ENCODE measurements around the gene C17orf107. TPM values are rescaled to one million over a fixed set of nuclear protein-coding genes. Genes with fewer than 3 reads are reported as not detected.

C17orf107 gene
- total RNA-seq, result 1.1 and 1.3 TPM in 2 replicates

DNA sequence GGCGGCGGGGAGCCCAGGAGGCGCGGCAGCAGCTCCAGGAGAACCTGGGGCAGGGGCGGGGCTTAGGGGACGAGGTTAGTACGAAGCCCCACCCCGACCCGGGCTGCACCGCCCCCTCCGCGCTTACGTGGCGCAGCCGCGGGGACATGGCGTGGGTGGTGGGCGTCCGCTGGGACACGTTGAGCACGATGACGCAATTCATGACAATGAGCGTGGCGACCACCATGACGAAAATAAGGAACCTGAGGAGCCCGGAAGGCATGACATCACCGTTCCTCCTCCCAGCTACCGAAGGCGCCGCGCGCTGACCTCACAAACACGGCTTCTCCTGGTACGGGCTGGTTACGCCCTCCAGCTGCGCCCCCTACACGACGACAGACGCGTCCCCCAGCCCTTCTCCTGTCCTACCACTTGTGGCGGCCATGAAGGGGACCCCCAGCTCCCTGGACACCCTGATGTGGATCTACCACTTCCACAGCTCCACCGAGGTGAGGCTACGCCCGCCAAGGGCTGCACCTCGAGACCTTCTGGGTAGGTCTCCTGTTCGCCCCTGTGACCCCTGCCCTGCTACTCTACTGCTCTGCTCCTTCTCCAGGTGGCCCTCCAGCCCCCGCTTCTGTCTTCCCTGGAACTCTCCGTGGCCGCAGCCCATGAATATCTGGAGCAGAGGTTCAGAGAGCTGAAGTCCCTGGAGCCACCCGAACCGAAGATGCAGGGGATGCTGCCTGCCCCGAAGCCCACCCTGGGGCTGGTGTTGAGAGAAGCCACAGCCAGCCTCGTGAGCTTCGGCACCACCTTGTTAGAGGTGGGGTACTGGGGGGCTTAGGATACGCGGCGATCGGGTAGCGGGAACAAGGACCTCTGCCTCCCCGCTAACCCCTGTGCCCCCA, at the start of gene C17orf107:
Gene C17orf107 (plus strand): TSS at position 196 of the 890 bp plus-strand sequence. CDS start 227 bp downstream, at position 423.

DNA sequence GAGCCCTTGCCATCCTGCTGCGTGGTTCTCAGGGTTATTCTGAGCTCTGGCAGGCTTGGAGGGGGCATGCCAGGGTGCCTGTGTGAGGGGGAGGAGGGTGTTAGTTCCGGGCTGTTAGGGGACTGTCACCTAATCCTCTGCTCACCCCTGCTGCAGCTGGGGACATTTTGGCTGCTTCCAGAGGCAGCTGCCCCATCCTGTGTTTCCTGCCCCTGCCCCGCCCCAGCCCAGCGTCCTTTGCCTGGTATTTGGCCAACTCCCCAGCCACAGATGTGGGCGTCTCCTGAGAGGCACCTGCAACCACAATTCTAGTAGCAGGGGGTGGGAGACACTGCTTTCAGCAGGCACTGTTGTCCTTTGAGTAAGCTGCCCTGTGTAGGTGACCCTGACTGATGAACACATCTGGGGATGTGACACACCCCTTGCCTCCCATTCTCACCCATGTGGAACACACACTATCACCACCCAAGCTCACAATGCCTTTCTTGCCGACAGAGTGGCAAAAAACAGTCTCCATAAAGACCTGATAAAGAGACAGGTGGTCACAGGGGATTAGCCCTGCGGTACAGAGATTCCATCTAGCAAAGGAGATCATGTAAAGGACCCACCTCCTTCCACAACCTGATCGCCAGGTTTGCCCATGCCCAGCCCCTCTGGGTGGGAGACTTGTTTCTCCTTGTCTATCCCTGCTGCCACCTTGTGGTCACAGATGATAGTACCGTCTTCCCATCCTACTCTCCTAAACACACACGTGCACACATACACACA, 3.9 kb downstream of the C17orf107 start, which contains the start of gene CHRNE:
Gene CHRNE (minus strand): TSS at position 48 of the 768 bp plus-strand sequence. CDS start 35 bp downstream, at position 13.

DNA sequence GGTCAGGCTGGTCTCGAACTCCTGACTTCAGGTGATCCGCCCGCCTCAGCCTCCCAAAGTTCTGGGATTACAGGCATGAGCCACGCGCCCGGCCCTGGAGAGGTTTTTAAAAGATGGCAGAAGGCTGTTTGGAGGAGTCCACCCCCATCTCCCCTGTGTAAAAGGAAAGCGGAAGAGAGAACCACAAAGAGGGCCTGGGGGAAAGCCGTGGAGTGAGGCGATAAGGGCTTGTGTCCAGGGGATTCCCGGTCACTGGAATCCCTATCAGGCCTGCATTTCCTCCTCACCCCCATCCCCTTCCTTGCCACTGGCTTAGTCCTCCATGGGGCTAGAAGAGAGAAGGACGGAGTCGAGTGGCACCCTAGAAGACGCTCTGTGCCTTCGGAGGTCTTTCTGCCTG, 32.6 kb downstream of the C17orf107 start, which contains the start of gene GP1BA:
Gene GP1BA (plus strand): TSS at position 315 of the 400 bp plus-strand sequence. CDS start 328 bp downstream, outside the sequence.

DNA sequence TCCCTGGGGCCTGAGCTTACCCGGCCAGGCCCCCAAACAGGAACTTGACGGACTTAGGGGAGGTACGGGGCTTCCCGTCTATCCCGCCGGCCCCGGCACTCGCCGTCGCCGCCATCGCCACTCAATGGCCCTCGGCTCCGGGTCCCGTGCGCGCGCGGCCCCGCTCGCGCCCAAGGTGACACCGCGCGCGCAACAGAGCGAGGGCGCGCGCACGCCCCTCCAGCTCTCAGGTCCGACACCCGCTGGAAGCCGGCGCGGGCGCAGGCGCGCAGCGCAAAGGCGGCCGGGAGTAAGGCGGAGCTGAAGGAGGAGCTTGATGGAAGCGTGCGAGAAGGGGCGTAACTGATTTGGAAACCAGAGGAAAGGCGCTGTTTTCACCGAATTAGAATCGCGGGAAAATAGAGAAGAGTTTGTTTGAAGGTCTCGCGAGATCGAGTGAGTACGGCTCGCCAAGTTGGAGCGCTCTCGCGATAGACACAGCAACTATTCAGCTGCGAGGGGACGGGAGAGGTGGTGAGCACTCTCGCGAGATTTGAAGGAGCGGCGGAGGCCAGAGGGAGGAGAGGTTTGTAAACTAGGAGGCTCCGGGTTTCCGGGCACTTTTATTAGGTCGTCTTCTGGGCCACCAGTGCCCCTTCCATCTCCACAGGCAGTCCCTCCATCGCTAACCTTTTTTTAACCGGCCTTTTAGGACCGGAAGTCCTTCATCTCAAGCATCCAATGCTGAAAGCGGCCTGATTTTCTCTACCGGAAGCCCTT, 40.6 kb downstream of the C17orf107 start, which contains the start of the genes RNF167 and SLC25A11:
Gene RNF167 (plus strand): TSS at position 473 of the 759 bp plus-strand sequence. CDS start 642 bp downstream, outside the sequence.
Gene SLC25A11 (minus strand): TSS at position 251 of the 759 bp plus-strand sequence. CDS start 136 bp downstream, at position 115.

DNA sequence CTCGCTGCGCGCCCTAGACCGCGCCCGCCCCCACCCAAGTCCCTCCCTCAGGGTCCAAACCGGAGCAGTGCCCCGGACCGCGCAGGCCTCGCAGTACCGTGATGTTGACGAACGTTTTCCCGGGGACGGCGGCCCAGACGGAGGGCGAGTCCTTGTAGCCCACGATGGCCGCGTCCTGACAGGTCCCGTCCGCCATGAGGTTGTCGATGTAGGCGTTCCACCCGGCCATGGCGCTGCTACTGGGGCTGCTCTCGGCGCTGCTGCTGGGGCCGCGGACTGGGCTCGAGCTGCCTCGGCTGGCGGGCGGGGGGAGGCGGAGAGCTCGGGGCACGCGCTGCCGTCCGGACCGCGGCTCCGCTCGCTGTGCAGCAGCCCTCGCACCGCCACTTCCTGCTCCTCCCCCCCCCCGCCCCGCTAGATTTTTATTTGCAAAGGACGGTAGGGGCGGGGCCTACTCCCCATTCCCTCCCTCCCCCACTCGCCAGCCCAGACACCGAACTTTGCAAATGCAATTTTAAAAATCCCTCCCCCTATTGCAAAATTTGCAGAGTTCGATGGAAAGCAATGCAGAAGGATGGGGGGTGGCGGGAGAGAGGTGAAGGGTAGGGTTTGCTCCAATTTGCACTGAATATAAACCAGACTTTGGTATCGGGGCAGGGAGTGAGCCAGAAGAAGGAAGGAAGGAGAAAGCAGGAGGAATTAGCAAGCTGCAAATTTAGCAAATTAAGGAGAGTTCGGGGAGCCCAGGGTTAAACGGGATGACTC, 49.0 kb downstream of the C17orf107 start, which contains the start of gene PFN1:
Gene PFN1 (minus strand): TSS at position 365 of the 765 bp plus-strand sequence. CDS start 136 bp downstream, at position 229.

DNA sequence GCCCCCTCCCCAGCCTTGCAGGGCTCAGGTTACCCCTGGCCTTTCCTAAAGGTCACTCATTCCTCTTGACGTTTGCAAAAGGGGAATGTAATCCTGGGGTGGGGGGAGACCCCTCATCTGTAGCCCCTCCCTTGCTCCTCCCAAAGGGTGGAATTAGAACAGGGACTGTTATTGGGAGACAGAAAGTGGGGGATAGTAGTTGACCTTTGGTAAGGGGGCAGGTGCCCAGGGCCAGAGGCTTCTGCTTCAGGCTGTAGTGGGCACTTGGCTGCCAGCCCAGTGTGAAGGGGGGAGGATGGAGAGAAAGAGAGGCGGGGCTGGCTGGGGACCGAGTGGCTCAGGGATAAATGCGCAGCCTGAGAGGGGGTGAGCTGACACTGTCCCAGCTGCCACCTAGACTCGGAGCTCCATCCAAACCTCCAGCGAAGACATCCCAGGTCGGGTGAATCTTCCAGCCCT, 51.4 kb downstream of the C17orf107 start, which contains the start of gene ENO3:
Gene ENO3 (plus strand): TSS at position 374 of the 459 bp plus-strand sequence. CDS start 711 bp downstream, outside the sequence.

Other genes starting within 250 kb of the C17orf107 start
- 26.5 and 29.7 TPM in 2 replicates for gene PELP1, start 195.4 kb upstream of the C17orf107 start, total RNA-seq
- gene ARRB2, start 188.9 kb upstream of the C17orf107 start, total RNA-seq, result 11.8 and 12.4 TPM in 2 replicates
- 13.8 and 14.4 TPM in 2 replicates for gene MED11, start 168.1 kb upstream of the C17orf107 start, total RNA-seq
- gene ZMYND15, start 159.7 kb upstream of the C17orf107 start, total RNA-seq, result under 0.01 TPM in 1 of 2 replicates, not detected in the other
- gene CXCL16, start 159.6 kb upstream of the C17orf107 start, total RNA-seq, result 2.0 and 3.9 TPM in 2 replicates
- gene TM4SF5, start 127.7 kb upstream of the C17orf107 start, total RNA-seq, result not detected in 2 replicates
- not detected in 2 replicates for gene VMO1, start 113.2 kb upstream of the C17orf107 start, total RNA-seq
- not detected in 2 replicates for gene GLTPD2, start 110.6 kb upstream of the C17orf107 start, total RNA-seq
- 154 and 158 TPM in 2 replicates for gene PSMB6, start 103.4 kb upstream of the C17orf107 start, total RNA-seq
- gene PLD2, start 92.4 kb upstream of the C17orf107 start, total RNA-seq, result 35.3 and 38.9 TPM in 2 replicates
- 57.6 and 66.6 TPM in 2 replicates for gene MINK1, start 66.2 kb upstream of the C17orf107 start, total RNA-seq
- gene CHRNE, start 3.6 kb downstream of the C17orf107 start, total RNA-seq, result 0.65 and 3.0 TPM in 2 replicates
- gene GP1BA, start 32.7 kb downstream of the C17orf107 start, total RNA-seq, result not detected in 2 replicates
- 40.4 and 59.4 TPM in 2 replicates for gene SLC25A11, start 40.5 kb downstream of the C17orf107 start, total RNA-seq
- gene RNF167, start 40.7 kb downstream of the C17orf107 start, total RNA-seq, result 39.5 and 40.2 TPM in 2 replicates
- 506 and 560 TPM in 2 replicates for gene PFN1, start 49.0 kb downstream of the C17orf107 start, total RNA-seq
- 1.5 and 1.6 TPM in 2 replicates for gene ENO3, start 51.6 kb downstream of the C17orf107 start, total RNA-seq
- 40.2 and 45.6 TPM in 2 replicates for gene SPAG7, start 68.3 kb downstream of the C17orf107 start, total RNA-seq
- 8.2 and 10.0 TPM in 2 replicates for gene CAMTA2, start 88.1 kb downstream of the C17orf107 start, total RNA-seq
- gene INCA1, start 98.0 kb downstream of the C17orf107 start, total RNA-seq, result 0.33 and 0.48 TPM in 2 replicates
- 116 and 123 TPM in 2 replicates for gene KIF1C, start 98.4 kb downstream of the C17orf107 start, total RNA-seq
- 0.33 TPM in 1 of 2 replicates, not detected in the other for gene SLC52A1, start 135.9 kb downstream of the C17orf107 start, total RNA-seq
- gene ZFP3, start 178.9 kb downstream of the C17orf107 start, total RNA-seq, result 2.0 and 2.7 TPM in 2 replicates
- 5.3 and 6.5 TPM in 2 replicates for gene ZNF232, start 212.3 kb downstream of the C17orf107 start, total RNA-seq
- gene USP6, start 216.5 kb downstream of the C17orf107 start, total RNA-seq, result not detected in 2 replicates